HG03175 (cell line): Measurements from ENCODE around the gene IGSF6.
"Not testable (repeated sequence)": the region's sequence is repeated elsewhere in the genome, so short reads cannot be mapped to it uniquely, and the experiment has no call there.

Experiments used
- ATAC-seq: cut with Tn5 transposase; IDR thresholded peaks from one replicate; pipeline ENCODE4 v1.9.1; 2021; ENCODE audit warnings: mild to moderate bottlenecking, moderate library complexity; ENCODE audit not compliant: unreplicated experiment

Gene IGSF6

GRCh38 chr16:21652453-21652852 lies at the start of gene IGSF6:
TSS of gene IGSF6 (minus strand) at chr16:21652608. CDS start at chr16:21652598, 10 bp downstream.
- ATAC-seq, result no peak

- no peak for ATAC-seq
Observed at GRCh38 chr16:21701271-21701670, 48.9 kb upstream of the IGSF6 start.

GRCh38 chr16:21698169-21699032 lies 46.0 kb upstream of the IGSF6 start:
- no peak for ATAC-seq

GRCh38 chr16:21697032-21697431 lies 44.6 kb upstream of the IGSF6 start:
- ATAC-seq, result no peak

GRCh38 chr16:21694609-21695008 lies 42.2 kb upstream of the IGSF6 start:
- no peak for ATAC-seq

GRCh38 chr16:21690967-21691366 lies 38.6 kb upstream of the IGSF6 start:
- not testable (repeated sequence) for ATAC-seq

- no peak for ATAC-seq
Observed at GRCh38 chr16:21689107-21689506, 36.7 kb upstream of the IGSF6 start.

GRCh38 chr16:21685034-21685455 lies 32.6 kb upstream of the IGSF6 start:
- no peak for ATAC-seq

- ATAC-seq, result no peak
Observed at GRCh38 chr16:21684199-21684598, 31.8 kb upstream of the IGSF6 start.

GRCh38 chr16:21683184-21683583 lies 30.8 kb upstream of the IGSF6 start:
- no peak for ATAC-seq

- ATAC-seq, result not testable (repeated sequence)
Observed at GRCh38 chr16:21680714-21681113, 28.3 kb upstream of the IGSF6 start.

- not testable (repeated sequence) for ATAC-seq
Observed at GRCh38 chr16:21674456-21674855, 22.0 kb upstream of the IGSF6 start.

- ATAC-seq, result no peak
Observed at GRCh38 chr16:21673469-21673868, 21.1 kb upstream of the IGSF6 start.

GRCh38 chr16:21667575-21667974 lies 15.2 kb upstream of the IGSF6 start:
- ATAC-seq, result no peak

- ATAC-seq, result no peak
Observed at GRCh38 chr16:21666772-21667171, 14.4 kb upstream of the IGSF6 start.

GRCh38 chr16:21664801-21665492 lies 12.5 kb upstream of the IGSF6 start:
- ATAC-seq, result no peak

- ATAC-seq, result no peak
Observed at GRCh38 chr16:21663889-21664647, 11.7 kb upstream of the IGSF6 start, which contains the start of gene OTOA. TSS of gene OTOA (plus strand) at chr16:21663968. CDS start at chr16:21678515, 14,547 bp downstream.

- no peak for ATAC-seq
Observed at GRCh38 chr16:21659124-21659523, 6.7 kb upstream of the IGSF6 start.

GRCh38 chr16:21656795-21657768 lies 4.7 kb upstream of the IGSF6 start:
- no peak for ATAC-seq

- no peak for ATAC-seq
Observed at GRCh38 chr16:21654881-21655280, 2.5 kb upstream of the IGSF6 start.
